GM23338 (cell line): ENCODE measurements around the gene SMYD3. TPM values are rescaled to one million over a fixed set of nuclear protein-coding genes. Genes with fewer than 3 reads are reported as not detected.
A peak's percentile ranks its signal among the peaks of the same experiment; 100 is the strongest.

Source experiments
- ATAC-seq: fragments of 200-7000 bp; cut with Tn5 transposase; 3 replicates; pipeline ENCODE4 v1.9.1; 2020
- DNase-seq: peaks from one replicate; pipeline ENCODE4 v3.0.0-alpha.2; 2015; ENCODE audit warnings: low spot score
- H2AFZ ChIP-seq: fragments of 200-600 bp; sonication (generic); 2 replicates; pipeline ENCODE4 v1.8.0; 2016; ENCODE audit warnings: antibody characterized with exemption, mild to moderate bottlenecking, moderate library complexity
- H3F3A ChIP-seq: fragments of 200-600 bp; sonication (generic); replicated peaks from 2 replicates; pipeline ENCODE4 v1.8.0; 2017; ENCODE audit warnings: antibody characterized with exemption, mixed run types, low read depth
- H3K27ac ChIP-seq: fragments of 200-600 bp; sonication (generic); 2 replicates; pipeline ENCODE4 v1.6.1; 2016; ENCODE audit warnings: low read depth
- H3K27me3 ChIP-seq: fragments of 200-600 bp; sonication (generic); 2 replicates; pipeline ENCODE4 v1.8.0; 2016; ENCODE audit warnings: mild to moderate bottlenecking, mixed run types, moderate library complexity; ENCODE audit not compliant: insufficient read depth
- H3K36me3 ChIP-seq: fragments of 200-600 bp; sonication (generic); 2 replicates; pipeline ENCODE4 v1.8.0; 2016; ENCODE audit warnings: mild to moderate bottlenecking; ENCODE audit not compliant: insufficient read depth
- H3K4me1 ChIP-seq: fragments of 200-600 bp; sonication (generic); 2 replicates; pipeline ENCODE4 v1.8.0; 2016; ENCODE audit warnings: mild to moderate bottlenecking, moderate library complexity; ENCODE audit not compliant: insufficient read depth
- H3K4me2 ChIP-seq: fragments of 200-600 bp; sonication (generic); 2 replicates; pipeline ENCODE4 v1.7.1; 2017; ENCODE audit warnings: mixed run types
- H3K4me3 ChIP-seq: fragments of 200-600 bp; sonication (generic); 2 replicates; pipeline ENCODE4 v1.6.1; 2016; ENCODE audit warnings: mixed run types
- H3K79me2 ChIP-seq: fragments of 200-600 bp; sonication (generic); replicated peaks from 2 replicates; pipeline ENCODE4 v1.8.0; 2017; ENCODE audit warnings: mild to moderate bottlenecking; ENCODE audit not compliant: insufficient read depth
- H3K9me2 ChIP-seq: fragments of 200-600 bp; sonication (generic); 2 replicates; pipeline ENCODE4 v1.8.0; 2017; ENCODE audit not compliant: insufficient read depth
- H4K20me1 ChIP-seq: fragments of 200-600 bp; sonication (generic); replicated peaks from 2 replicates; pipeline ENCODE4 v1.8.0; 2017; ENCODE audit warnings: mild to moderate bottlenecking; ENCODE audit not compliant: insufficient read depth
- H3K27ac Mint-ChIP-seq: 2 replicates; pipeline ENCODE4 v1.8.0; 2020; ENCODE audit warnings: inconsistent platforms, mild to moderate bottlenecking, moderate library complexity, mixed read lengths
- H3K27me3 Mint-ChIP-seq: 3 replicates; pipeline ENCODE4 v1.8.0; 2022; ENCODE audit warnings: low read depth, mild to moderate bottlenecking, moderate library complexity, mixed read lengths, inconsistent platforms; ENCODE audit not compliant: insufficient read depth, poor library complexity
- H3K36me3 Mint-ChIP-seq: 3 replicates; pipeline ENCODE4 v1.8.0; 2021; ENCODE audit warnings: low read depth, mild to moderate bottlenecking, inconsistent platforms, moderate library complexity, mixed read lengths
- H3K4me1 Mint-ChIP-seq: 3 replicates; pipeline ENCODE4 v1.8.0; 2020; ENCODE audit warnings: mild to moderate bottlenecking, inconsistent platforms, mixed read lengths
- H3K4me3 Mint-ChIP-seq: 3 replicates; pipeline ENCODE4 v1.8.0; 2021; ENCODE audit warnings: moderate library complexity, mild to moderate bottlenecking, inconsistent platforms, mixed read lengths
- H3K9me3 Mint-ChIP-seq: 3 replicates; pipeline ENCODE4 v1.8.0; 2020; ENCODE audit warnings: moderate library complexity, mild to moderate bottlenecking, inconsistent platforms, mixed read lengths
- CREB1 ChIP-seq: fragments of 250-450 bp; sonication (Bioruptor Pico); IDR thresholded peaks from 2 replicates; pipeline ENCODE4 v1.5.0; 2020; ENCODE audit warnings: low read depth, mild to moderate bottlenecking, moderate library complexity
- NANOG ChIP-seq: IDR thresholded peaks from 2 replicates; pipeline ENCODE4 v1.6.1; 2016; ENCODE audit warnings: antibody characterized with exemption, borderline replicate concordance
- POLR2AphosphoS5 ChIP-seq: IDR thresholded peaks from 2 replicates; pipeline ENCODE4 v1.6.1; 2016; ENCODE audit warnings: antibody characterized with exemption, low read depth
- ZNF114 ChIP-seq: fragments of 250-450 bp; sonication (Bioruptor Pico); IDR thresholded peaks from 2 replicates; pipeline ENCODE4 v1.5.0; 2020; ENCODE audit warnings: mild to moderate bottlenecking, moderate library complexity
- polyA plus RNA-seq: library from polyadenylated mRNA; unstranded; fragments of >200 nt; fragmentation: Nextera tagmentation; extraction: Ambion mirVana; gene quantifications from 2 replicates; pipeline ENCODE4 v1.2.1, GENCODE V29; 2016
- total RNA-seq: library from RNA; depleted of rRNA; stranded (reverse); fragments of >200 nt; shearing (Covaris generic); gene quantifications from 2 replicates; pipeline ENCODE4 v1.2.3, GENCODE V29; 2014
- TF ChIP-seq, protein P1 (sequence below): IDR thresholded peaks from one replicate; pipeline ENCODE4 v1.6.1; 2018; ENCODE audit warnings: antibody characterized with exemption; ENCODE audit not compliant: unreplicated experiment
- TF ChIP-seq, protein P2 (sequence below), 2 experiments: fragments of 200-600 bp in 1 of 2; sonication (generic) in 1 of 2; conservative IDR thresholded peaks; 2 replicates each; pipeline versions ENCODE4 v1.5.1 to v1.6.1; 2016 to 2017; ENCODE audit warnings: antibody characterized with exemption in 2 of 2, low read depth in 2 of 2, mild to moderate bottlenecking in 2 of 2, moderate library complexity in 1 of 2

The SMYD3 gene
- total and polyA plus RNA-seq, 2 experiments from 2014 or later = 31.8 to 34.4 TPM

DNA sequence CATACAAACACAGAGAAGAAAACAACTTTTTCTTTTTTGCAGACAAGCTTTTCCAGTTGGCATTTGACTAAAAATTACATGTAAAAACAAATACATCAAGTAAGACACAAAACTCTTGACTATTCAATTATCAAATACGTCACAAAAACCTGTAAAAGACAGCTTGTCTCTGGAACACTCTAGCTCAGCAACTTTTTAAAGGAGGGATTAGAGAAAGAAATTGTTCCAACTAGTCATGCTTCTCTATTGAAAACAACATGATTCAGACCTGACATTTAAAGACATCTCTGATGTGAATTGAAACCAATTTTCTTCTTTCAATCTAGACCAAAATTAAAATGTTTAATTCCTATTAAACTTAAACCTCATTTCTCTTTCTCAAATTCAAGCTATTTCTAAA lies 30.3 kb downstream of the SMYD3 start (continued):
- TF ChIP-seq, protein P1, sequence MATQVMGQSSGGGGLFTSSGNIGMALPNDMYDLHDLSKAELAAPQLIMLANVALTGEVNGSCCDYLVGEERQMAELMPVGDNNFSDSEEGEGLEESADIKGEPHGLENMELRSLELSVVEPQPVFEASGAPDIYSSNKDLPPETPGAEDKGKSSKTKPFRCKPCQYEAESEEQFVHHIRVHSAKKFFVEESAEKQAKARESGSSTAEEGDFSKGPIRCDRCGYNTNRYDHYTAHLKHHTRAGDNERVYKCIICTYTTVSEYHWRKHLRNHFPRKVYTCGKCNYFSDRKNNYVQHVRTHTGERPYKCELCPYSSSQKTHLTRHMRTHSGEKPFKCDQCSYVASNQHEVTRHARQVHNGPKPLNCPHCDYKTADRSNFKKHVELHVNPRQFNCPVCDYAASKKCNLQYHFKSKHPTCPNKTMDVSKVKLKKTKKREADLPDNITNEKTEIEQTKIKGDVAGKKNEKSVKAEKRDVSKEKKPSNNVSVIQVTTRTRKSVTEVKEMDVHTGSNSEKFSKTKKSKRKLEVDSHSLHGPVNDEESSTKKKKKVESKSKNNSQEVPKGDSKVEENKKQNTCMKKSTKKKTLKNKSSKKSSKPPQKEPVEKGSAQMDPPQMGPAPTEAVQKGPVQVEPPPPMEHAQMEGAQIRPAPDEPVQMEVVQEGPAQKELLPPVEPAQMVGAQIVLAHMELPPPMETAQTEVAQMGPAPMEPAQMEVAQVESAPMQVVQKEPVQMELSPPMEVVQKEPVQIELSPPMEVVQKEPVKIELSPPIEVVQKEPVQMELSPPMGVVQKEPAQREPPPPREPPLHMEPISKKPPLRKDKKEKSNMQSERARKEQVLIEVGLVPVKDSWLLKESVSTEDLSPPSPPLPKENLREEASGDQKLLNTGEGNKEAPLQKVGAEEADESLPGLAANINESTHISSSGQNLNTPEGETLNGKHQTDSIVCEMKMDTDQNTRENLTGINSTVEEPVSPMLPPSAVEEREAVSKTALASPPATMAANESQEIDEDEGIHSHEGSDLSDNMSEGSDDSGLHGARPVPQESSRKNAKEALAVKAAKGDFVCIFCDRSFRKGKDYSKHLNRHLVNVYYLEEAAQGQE = no peak

GRCh38 chr1:246471688-246472087 lies 35.4 kb downstream of the SMYD3 start:
- TF ChIP-seq CREB1 (CRISPR knock-in tag) (no peak), ZNF114 (CRISPR knock-in tag) (no peak), POLR2AphosphoS5 (no peak), NANOG (no peak)
- TF ChIP-seq, protein P1 = no peak
- TF ChIP-seq, protein P2, sequence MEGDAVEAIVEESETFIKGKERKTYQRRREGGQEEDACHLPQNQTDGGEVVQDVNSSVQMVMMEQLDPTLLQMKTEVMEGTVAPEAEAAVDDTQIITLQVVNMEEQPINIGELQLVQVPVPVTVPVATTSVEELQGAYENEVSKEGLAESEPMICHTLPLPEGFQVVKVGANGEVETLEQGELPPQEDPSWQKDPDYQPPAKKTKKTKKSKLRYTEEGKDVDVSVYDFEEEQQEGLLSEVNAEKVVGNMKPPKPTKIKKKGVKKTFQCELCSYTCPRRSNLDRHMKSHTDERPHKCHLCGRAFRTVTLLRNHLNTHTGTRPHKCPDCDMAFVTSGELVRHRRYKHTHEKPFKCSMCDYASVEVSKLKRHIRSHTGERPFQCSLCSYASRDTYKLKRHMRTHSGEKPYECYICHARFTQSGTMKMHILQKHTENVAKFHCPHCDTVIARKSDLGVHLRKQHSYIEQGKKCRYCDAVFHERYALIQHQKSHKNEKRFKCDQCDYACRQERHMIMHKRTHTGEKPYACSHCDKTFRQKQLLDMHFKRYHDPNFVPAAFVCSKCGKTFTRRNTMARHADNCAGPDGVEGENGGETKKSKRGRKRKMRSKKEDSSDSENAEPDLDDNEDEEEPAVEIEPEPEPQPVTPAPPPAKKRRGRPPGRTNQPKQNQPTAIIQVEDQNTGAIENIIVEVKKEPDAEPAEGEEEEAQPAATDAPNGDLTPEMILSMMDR (conservative IDR thresholded peaks at IDR 0.05; ENCODE audit: low read depth in 2 of 2) = no peak
- peaks cover 4% of the 10 kb centered on the region; the same call in 2 of the 3 replicates for H3K4me1 Mint-ChIP-seq
- H3K27ac Mint-ChIP-seq = peak overlapping the region; percentile 88; the same call in 1 of the 2 replicates
- Histone ChIP-seq H3K36me3 (no peaks in the 10 kb centered on the region), H3K9me2 (no peaks in the 10 kb centered on the region), H4K20me1 (no peaks in the 10 kb centered on the region; the same call in 1 of the 2 replicates), H3K4me3 (no peak overlapping the region), H3K27ac (no peak overlapping the region), H3K27me3 (no peaks in the 10 kb centered on the region), H3K4me2 (no peak overlapping the region), H2AFZ (no peak overlapping the region), H3K4me1 (no peaks in the 10 kb centered on the region), H3F3A (no peaks in the 10 kb centered on the region), H3K79me2 (no peaks in the 10 kb centered on the region; the same call in none of the 2 replicates)
- H3K9me3 Mint-ChIP-seq = no peaks in the 10 kb centered on the region
- H3K4me3 Mint-ChIP-seq = no peak overlapping the region
- DNase-seq (no peak), ATAC-seq (no peak)
- H3K27me3 Mint-ChIP-seq = no peaks in the 10 kb centered on the region
- no peaks in the 10 kb centered on the region for H3K36me3 Mint-ChIP-seq
